Stomach (tissue), 9 donors: ENCODE data around the gene FCRLB. TPM values are rescaled to one million over a fixed set of nuclear protein-coding genes. Genes with fewer than 3 reads are reported as not detected.

Source experiments
- DNase-seq, 2 donors: peaks; one replicate each; pipeline versions ENCODE4 v3.0.0 to v3.0.0-alpha.2; 2013 to 2019
- H3K27ac ChIP-seq, 5 donors: fragments of 200-600 bp in 4 of 5; sonication (generic) in 4 of 5; one replicate each; pipeline ENCODE4 v1.5.1; 2013 to 2019; ENCODE audit warnings: mild to moderate bottlenecking in 1 of 5, moderate library complexity in 1 of 5
- H3K27me3 ChIP-seq, 3 donors: fragments of 200-600 bp; sonication (generic); one replicate each; pipeline ENCODE4 v1.5.1; 2017 to 2019; ENCODE audit warnings: mixed run types in 1 of 3
- H3K36me3 ChIP-seq, 4 donors: fragments of 200-600 bp; sonication (generic); 1 replicate in 3 of 4; 2 replicates in 1 of 4; pipeline ENCODE4 v1.5.1; 2016 to 2019
- H3K4me1 ChIP-seq, 4 donors: fragments of 200-600 bp; sonication (generic); one replicate each; pipeline ENCODE4 v1.5.1; 2016 to 2019
- H3K4me3 ChIP-seq, 4 donors: fragments of 200-600 bp; sonication (generic) in 3 of 4; one replicate each; pipeline ENCODE4 v1.5.1; 2016 to 2019; ENCODE audit warnings: mild to moderate bottlenecking in 1 of 4
- H3K9me3 ChIP-seq, 4 donors: fragments of 200-600 bp; sonication (generic); one replicate each; pipeline ENCODE4 v1.5.1; 2016 to 2019
- CTCF ChIP-seq, 7 experiments: fragments of 450-650 bp in 4 of 7; fragments of 200-600 bp in 3 of 7; sonication (generic) in 3 of 7; IDR thresholded peaks; one replicate each; pipeline ENCODE4 v1.5.1; 2016 to 2019; ENCODE audit warnings: antibody characterized with exemption in 7 of 7, control low read depth in 2 of 7, mild to moderate bottlenecking in 1 of 7
- EP300 ChIP-seq: sonication (generic); formaldehyde crosslinking; IDR thresholded peaks from one replicate; pipeline ENCODE4 v1.6.1; 2017; ENCODE audit warnings: antibody characterized with exemption
- POLR2A ChIP-seq, 4 donors: fragments of 450-650 bp; IDR thresholded peaks; one replicate each; pipeline ENCODE4 v1.6.1; 2016; ENCODE audit warnings: antibody characterized with exemption in 4 of 4, control low read depth in 2 of 4, mild to moderate bottlenecking in 1 of 4, moderate library complexity in 1 of 4
- POLR2AphosphoS5 ChIP-seq, 3 donors: sonication (generic); formaldehyde crosslinking; IDR thresholded peaks; one replicate each; pipeline ENCODE4 v1.6.1; 2016; ENCODE audit warnings: antibody characterized with exemption in 3 of 3
- WGBS, 5 donors: extraction: QIAGEN DNeasy Blood & Tissue Kit in 3 of 5; methylation state at CpG; one replicate each; pipeline versions ENCODE4 v1.1.5 to v1.1.7; 2013 to 2018; 5-methylcytosine and 5-hydroxymethylcytosine counted together
- intact Hi-C: fragments of 100-400 bp; cut with DNase I; formaldehyde crosslinking; loops from one replicate; pipeline ENCODE4 v1.15.1; 2023; ENCODE audit warnings: low total_unique reads
- polyA plus RNA-seq, 3 donors: library from polyadenylated mRNA; stranded (reverse); fragments of 200-250 nt; gene quantifications; one replicate each; pipeline ENCODE4 v1.2.3, GENCODE V29; 2013
- total RNA-seq, 5 donors: library from RNA; depleted of rRNA; stranded (reverse); fragments of >200 nt; gene quantifications; one replicate each; pipeline versions ENCODE4 v1.1.0 to v1.2.3, GENCODE V29; 2014 to 2016
- donor health status: healthy with polysubstance abuse.
- donor health status: Bipolar disorder and iron deficiency.
- donor health status: healthy.

Gene FCRLB
- total and polyA plus RNA-seq, 8 donors: 0.30 to 3.8 (median 0.62) TPM; not detected in 4

- 88 to 94% (median 93%) methylated on average over 3 of the region's 3 CpGs for WGBS, 5 donors
- TF ChIP-seq POLR2AphosphoS5 (IDR thresholded peaks at IDR 0.05) (no peak), CTCF (IDR thresholded peaks at IDR 0.05) (no peak), EP300 (no peak), POLR2A (IDR thresholded peaks at IDR 0.05) (no peak)
- H3K4me3 ChIP-seq: no peak overlapping the region
- H3K27ac ChIP-seq: no peak overlapping the region
- H3K36me3 ChIP-seq: peaks cover 0 to 7% (median 0%) of the 10 kb centered on the region in 4 donors
- H3K27me3 ChIP-seq: no peaks in the 10 kb centered on the region
- intact Hi-C loops: no loop called here
- H3K9me3 ChIP-seq: no peaks in the 10 kb centered on the region
- H3K4me1 ChIP-seq: peaks cover 14 to 81% (median 45%) of the 10 kb centered on the region in 4 donors
- DNase-seq: no peak
Measured at GRCh38 chr1:161770250-161770649, 48.9 kb downstream of the FCRLB start.

GRCh38 chr1:161771161-161771560, 49.8 kb downstream of the FCRLB start:
- 66 to 75% (median 67%) methylated on average over 5 of the region's 5 CpGs for WGBS, 5 donors
- no peak for DNase-seq
- Histone ChIP-seq H3K4me1 (peaks cover 14 to 81% (median 46%) of the 10 kb centered on the region in 4 donors), H3K36me3 (peaks cover 0 to 7% (median 0%) of the 10 kb centered on the region in 4 donors), H3K27me3 (no peaks in the 10 kb centered on the region), H3K9me3 (no peaks in the 10 kb centered on the region), H3K27ac (peak overlapping the region in 2 of 5 donors; percentile 26 to 61), H3K4me3 (no peak overlapping the region)
- no peak for TF ChIP-seq POLR2A (IDR thresholded peaks at IDR 0.05)
- TF ChIP-seq CTCF (IDR thresholded peaks at IDR 0.05): no peak
- no peak for TF ChIP-seq POLR2AphosphoS5 (IDR thresholded peaks at IDR 0.05)
- TF ChIP-seq EP300: no peak
- intact Hi-C loops: no loop called here

- WGBS, 5 donors: 74 to 85% (median 80%) methylated on average over 2 of the region's 2 CpGs
- Histone ChIP-seq H3K4me1 (peaks cover 13 to 77% (median 46%) of the 10 kb centered on the region in 4 donors), H3K36me3 (peaks cover 0 to 7% (median 0%) of the 10 kb centered on the region in 4 donors), H3K9me3 (no peaks in the 10 kb centered on the region), H3K27me3 (no peaks in the 10 kb centered on the region), H3K4me3 (no peak overlapping the region), H3K27ac (peak overlapping the region in 2 of 5 donors; percentile 60 to 61)
- intact Hi-C loops: no loop called here
- TF ChIP-seq POLR2A (IDR thresholded peaks at IDR 0.05): no peak
- no peak for TF ChIP-seq CTCF (IDR thresholded peaks at IDR 0.05)
- no peak for TF ChIP-seq EP300
- no peak for DNase-seq
Measured at GRCh38 chr1:161771973-161772372, 50.6 kb downstream of the FCRLB start.

GRCh38 chr1:161772397-161772796, 51.1 kb downstream of the FCRLB start:
- peaks cover 0 to 7% (median 0%) of the 10 kb centered on the region in 4 donors for H3K36me3 ChIP-seq
- intact Hi-C loops: no loop called here
- H3K4me3 ChIP-seq: no peak overlapping the region
- H3K4me1 ChIP-seq: peaks cover 9 to 73% (median 43%) of the 10 kb centered on the region in 4 donors
- no peak for TF ChIP-seq POLR2A (IDR thresholded peaks at IDR 0.05)
- TF ChIP-seq CTCF (IDR thresholded peaks at IDR 0.05): no peak
- TF ChIP-seq POLR2AphosphoS5 (IDR thresholded peaks at IDR 0.05): no peak
- no peak for TF ChIP-seq EP300
- H3K9me3 ChIP-seq: no peaks in the 10 kb centered on the region
- DNase-seq: no peak
- H3K27me3 ChIP-seq: no peaks in the 10 kb centered on the region
- peak overlapping the region in 2 of 5 donors; percentile 60 to 61 for H3K27ac ChIP-seq
